Measurements from ENCODE around the gene FBXL7.

DNA sequence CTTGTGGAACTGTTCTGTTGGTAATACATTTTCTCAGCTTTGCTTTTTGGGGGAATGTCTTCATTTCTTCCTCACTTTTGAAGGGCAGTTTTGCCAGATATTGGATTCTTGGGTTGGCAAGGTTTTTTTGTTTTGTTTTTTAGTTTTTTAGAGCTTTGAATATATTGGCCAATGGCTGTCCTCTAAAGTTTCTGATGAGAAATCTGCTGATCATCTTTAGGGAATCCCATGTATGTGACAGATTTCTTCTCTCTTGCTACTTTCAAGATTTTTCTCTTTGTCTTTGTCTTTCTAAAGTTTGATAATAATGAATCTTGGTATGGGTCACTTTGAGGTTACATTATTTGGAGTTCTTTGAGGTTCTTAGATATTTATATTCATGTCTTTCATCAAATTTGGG, 227.4 kb downstream of the FBXL7 start:
- TF ChIP-seq, protein P1, sequence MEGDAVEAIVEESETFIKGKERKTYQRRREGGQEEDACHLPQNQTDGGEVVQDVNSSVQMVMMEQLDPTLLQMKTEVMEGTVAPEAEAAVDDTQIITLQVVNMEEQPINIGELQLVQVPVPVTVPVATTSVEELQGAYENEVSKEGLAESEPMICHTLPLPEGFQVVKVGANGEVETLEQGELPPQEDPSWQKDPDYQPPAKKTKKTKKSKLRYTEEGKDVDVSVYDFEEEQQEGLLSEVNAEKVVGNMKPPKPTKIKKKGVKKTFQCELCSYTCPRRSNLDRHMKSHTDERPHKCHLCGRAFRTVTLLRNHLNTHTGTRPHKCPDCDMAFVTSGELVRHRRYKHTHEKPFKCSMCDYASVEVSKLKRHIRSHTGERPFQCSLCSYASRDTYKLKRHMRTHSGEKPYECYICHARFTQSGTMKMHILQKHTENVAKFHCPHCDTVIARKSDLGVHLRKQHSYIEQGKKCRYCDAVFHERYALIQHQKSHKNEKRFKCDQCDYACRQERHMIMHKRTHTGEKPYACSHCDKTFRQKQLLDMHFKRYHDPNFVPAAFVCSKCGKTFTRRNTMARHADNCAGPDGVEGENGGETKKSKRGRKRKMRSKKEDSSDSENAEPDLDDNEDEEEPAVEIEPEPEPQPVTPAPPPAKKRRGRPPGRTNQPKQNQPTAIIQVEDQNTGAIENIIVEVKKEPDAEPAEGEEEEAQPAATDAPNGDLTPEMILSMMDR (conservative IDR thresholded peaks at IDR 0.05; ENCODE audit: low read depth in 2 of 2), result no peak
- TF ChIP-seq EZH2phosphoT487 (IDR thresholded peaks at IDR 0.05; ENCODE audit: unreplicated experiment) (no peak), EZH2 (IDR thresholded peaks at IDR 0.05; ENCODE audit: low read depth, unreplicated experiment) (no peak), POLR2AphosphoS5 (IDR thresholded peaks at IDR 0.05; ENCODE audit: low read depth) (no peak), ZNF331 (CRISPR knock-in tag; IDR thresholded peaks at IDR 0.05; ENCODE audit: low read depth) (no peak), ZNF114 (CRISPR knock-in tag; IDR thresholded peaks at IDR 0.05) (no peak)
- TF ChIP-seq, protein P2, sequence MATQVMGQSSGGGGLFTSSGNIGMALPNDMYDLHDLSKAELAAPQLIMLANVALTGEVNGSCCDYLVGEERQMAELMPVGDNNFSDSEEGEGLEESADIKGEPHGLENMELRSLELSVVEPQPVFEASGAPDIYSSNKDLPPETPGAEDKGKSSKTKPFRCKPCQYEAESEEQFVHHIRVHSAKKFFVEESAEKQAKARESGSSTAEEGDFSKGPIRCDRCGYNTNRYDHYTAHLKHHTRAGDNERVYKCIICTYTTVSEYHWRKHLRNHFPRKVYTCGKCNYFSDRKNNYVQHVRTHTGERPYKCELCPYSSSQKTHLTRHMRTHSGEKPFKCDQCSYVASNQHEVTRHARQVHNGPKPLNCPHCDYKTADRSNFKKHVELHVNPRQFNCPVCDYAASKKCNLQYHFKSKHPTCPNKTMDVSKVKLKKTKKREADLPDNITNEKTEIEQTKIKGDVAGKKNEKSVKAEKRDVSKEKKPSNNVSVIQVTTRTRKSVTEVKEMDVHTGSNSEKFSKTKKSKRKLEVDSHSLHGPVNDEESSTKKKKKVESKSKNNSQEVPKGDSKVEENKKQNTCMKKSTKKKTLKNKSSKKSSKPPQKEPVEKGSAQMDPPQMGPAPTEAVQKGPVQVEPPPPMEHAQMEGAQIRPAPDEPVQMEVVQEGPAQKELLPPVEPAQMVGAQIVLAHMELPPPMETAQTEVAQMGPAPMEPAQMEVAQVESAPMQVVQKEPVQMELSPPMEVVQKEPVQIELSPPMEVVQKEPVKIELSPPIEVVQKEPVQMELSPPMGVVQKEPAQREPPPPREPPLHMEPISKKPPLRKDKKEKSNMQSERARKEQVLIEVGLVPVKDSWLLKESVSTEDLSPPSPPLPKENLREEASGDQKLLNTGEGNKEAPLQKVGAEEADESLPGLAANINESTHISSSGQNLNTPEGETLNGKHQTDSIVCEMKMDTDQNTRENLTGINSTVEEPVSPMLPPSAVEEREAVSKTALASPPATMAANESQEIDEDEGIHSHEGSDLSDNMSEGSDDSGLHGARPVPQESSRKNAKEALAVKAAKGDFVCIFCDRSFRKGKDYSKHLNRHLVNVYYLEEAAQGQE (IDR thresholded peaks at IDR 0.05; ENCODE audit: unreplicated experiment), result no peak
